Epithelial cell of proximal tubule (primary cell): ENCODE measurements around the gene STAG1. TPM values are rescaled to one million over a fixed set of nuclear protein-coding genes. Genes with fewer than 3 reads are reported as not detected.
"Not testable (repeated sequence)": the region's sequence is repeated elsewhere in the genome, so short reads cannot be mapped to it uniquely, and the experiment has no call there.

Experiments used
- DNase-seq: peaks from one replicate; pipeline ENCODE4 v3.0.0-alpha.2; 2011; ENCODE audit warnings: low read depth
- H3K4me3 ChIP-seq: 2 replicates; pipeline ENCODE4 v1.5.1; 2011; ENCODE audit warnings: low read depth, mild to moderate bottlenecking, low read length
- CTCF ChIP-seq: conservative IDR thresholded peaks from 2 replicates; pipeline ENCODE4 v1.5.1; 2012; ENCODE audit warnings: low read depth, mild to moderate bottlenecking, low read length
- total RNA-seq: library from RNA; depleted of rRNA; stranded (reverse); fragments of >200 nt; gene quantifications from 2 replicates; pipeline ENCODE4 v1.2.3, GENCODE V29; 2015

Gene STAG1
- total RNA-seq, 1 donor from 2014 or later = 16.3 TPM

- no peak for TF ChIP-seq CTCF
- no peak overlapping the region for H3K4me3 ChIP-seq
- DNase-seq = no peak
Observed at GRCh38 chr3:136733317-136733833, 18.8 kb downstream of the STAG1 start.

GRCh38 chr3:136731274-136731884 is 20.8 kb downstream of the STAG1 start:
- TF ChIP-seq CTCF = no peak
- DNase-seq = no peak
- no peak overlapping the region for H3K4me3 ChIP-seq

GRCh38 chr3:136730595-136731273 is 21.4 kb downstream of the STAG1 start:
- no peak for DNase-seq
- H3K4me3 ChIP-seq = no peak overlapping the region
- TF ChIP-seq CTCF = no peak

GRCh38 chr3:136728918-136729317 is 23.3 kb downstream of the STAG1 start:
- peak overlapping the region; percentile 30 for H3K4me3 ChIP-seq
- DNase-seq = no peak
- no peak for TF ChIP-seq CTCF

- DNase-seq = no peak
- TF ChIP-seq CTCF = no peak
- H3K4me3 ChIP-seq = peak overlapping the region; percentile 30
Observed at GRCh38 chr3:136728473-136728872, 23.7 kb downstream of the STAG1 start.

- H3K4me3 ChIP-seq = no peak overlapping the region
- no peak for DNase-seq
- TF ChIP-seq CTCF = no peak
Observed at GRCh38 chr3:136725468-136725867, 26.7 kb downstream of the STAG1 start.

GRCh38 chr3:136722916-136723315 is 29.3 kb downstream of the STAG1 start:
- not testable (repeated sequence) for H3K4me3 ChIP-seq, DNase-seq

- not testable (repeated sequence) for DNase-seq, H3K4me3 ChIP-seq
Observed at GRCh38 chr3:136722399-136722798, 29.8 kb downstream of the STAG1 start.
